NCI-H1436 (cell line): ENCODE data around the gene MCTP2.

ENCODE experiments used
- DNase-seq: peaks from one replicate; lab custom pipeline; 2025; lab: John Stamatoyannopoulos, UW

MCTP2 gene

DNA sequence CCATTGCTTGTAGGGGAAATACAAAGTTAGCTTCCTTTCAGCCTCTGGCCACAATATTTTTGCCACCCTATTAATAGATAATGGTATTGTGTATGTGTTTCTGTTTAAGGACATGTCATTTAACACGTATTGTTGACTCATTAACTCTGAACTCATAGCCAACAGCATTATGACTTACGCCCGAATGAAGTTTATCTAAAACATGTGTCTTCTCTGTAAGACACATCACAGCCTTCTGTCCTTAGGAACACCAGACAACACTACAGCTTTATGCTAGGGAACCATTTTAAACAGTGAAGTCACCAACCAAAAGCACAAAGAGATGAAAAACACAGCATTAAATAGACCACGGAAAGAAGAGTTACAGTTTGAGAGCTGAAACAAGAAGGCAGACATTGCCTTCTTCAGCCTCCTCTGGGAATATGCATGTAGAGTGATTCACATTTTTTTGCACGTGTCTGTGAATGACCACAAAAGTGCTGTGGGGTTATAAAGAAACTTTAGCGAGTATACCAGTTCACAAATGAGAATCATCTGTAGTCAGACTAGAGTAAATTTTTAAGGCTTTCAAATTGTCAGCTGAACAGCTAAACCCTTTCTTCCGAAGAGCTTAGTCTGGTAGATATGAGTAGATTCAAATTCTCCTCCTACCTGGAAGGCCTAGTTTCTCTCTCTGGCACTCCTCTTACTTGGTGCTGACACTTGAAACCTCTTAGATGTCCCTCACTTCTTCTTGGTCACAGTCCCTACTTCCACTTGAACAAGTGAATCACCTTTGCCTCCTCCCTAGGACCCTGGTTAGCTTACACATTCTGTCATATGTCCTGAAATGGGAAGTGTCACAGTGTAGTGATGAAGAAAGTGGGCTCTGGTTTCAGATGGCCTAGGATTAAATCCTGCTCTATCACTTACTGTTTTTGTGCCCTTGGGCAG lies 32.2 kb downstream of the MCTP2 start:
- DNase-seq: no peak

DNA sequence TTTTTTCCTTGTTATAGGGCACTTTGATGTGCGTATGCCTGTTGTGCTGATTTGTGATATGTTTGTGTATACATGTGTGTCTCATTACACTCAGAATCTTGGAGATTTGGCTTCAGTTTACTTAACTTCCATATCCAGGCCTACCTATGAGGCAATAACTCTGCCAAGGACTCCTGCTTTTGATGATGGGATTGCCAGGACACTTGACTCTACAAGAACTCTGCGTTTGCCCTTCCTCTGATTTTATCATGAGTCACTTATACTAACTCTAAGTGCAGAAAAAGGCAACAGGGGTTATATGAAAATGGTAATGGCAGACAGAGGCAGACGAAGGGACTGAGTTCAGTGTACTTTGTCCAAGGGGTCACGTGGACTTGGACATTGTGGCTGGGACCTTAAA lies 33.6 kb downstream of the MCTP2 start:
- no peak for DNase-seq

DNA sequence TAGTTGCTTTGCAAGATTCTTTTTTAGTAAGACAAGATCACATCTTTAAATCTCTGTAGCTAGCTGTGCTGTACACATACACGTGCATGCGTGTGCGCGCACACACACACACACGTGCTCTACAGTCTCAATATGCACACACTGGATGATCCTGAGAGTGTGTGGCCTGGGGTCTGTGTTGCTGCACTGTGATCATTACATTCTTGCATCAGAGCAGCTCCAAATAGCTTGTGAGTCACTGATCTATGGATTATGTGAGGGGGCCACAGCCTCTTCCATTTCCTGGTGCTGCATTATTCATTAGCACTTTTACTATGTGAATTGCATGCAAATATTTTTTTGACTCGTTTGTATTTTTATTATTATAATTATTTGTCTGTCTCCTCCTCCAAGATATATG lies 34.6 kb downstream of the MCTP2 start:
- DNase-seq: no peak

DNA sequence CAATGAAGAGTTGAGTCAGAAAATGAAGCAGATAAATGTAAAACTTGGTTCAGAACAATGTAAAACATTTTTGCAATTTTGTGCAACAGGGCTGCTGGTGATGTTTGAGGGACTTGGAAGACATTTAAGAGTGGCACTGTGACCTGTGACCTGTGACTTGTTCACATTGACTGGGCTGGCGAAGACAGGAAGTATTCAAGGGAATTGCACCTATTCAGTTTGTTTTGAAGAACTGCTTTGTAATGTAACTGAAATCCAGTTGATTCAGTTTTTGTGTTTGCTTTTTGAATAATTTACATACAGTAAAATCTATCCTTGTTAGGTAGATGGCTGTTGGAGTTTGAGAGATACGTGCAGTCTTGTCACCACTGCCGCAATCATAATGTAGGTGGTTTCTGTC lies 35.4 kb downstream of the MCTP2 start:
- no peak for DNase-seq

DNA sequence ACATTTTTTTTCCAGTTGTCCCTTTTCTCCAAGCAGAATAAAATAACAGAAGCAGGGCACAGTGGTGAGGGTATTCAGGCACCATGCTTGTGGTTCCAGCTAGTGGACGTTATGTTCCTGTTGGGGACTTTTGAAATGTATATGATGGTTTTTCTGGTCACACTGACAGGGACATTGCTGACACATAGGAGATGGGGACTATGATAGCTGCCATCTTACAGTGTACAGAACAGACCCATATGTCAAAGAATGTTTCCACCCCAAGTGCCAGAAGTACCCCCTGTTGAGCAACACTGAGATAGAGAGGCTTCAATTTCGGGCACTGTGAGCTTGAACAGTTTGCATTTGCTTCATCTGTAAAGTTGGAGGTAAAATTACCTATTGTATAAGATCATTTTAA lies 38.6 kb downstream of the MCTP2 start:
- DNase-seq: no peak

DNA sequence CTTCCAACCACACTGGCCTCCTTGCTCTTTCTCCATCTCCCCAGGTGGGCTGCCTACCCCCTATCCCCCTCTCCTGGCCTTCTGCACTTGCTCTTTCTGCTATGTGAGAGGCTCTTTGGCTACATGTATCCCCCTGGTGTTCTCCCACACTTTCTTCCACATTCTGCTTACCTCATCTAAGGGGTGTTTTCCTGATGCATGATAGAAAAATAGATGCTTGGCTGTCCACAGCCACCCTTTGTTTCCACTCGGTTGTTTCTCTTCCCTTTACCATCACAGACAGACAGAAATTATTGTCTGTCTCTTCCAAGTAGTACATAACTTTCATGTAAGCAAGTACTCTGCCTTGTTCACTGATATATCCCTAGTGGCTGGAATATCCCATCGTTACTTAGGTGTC lies 39.2 kb downstream of the MCTP2 start:
- DNase-seq: no peak

DNA sequence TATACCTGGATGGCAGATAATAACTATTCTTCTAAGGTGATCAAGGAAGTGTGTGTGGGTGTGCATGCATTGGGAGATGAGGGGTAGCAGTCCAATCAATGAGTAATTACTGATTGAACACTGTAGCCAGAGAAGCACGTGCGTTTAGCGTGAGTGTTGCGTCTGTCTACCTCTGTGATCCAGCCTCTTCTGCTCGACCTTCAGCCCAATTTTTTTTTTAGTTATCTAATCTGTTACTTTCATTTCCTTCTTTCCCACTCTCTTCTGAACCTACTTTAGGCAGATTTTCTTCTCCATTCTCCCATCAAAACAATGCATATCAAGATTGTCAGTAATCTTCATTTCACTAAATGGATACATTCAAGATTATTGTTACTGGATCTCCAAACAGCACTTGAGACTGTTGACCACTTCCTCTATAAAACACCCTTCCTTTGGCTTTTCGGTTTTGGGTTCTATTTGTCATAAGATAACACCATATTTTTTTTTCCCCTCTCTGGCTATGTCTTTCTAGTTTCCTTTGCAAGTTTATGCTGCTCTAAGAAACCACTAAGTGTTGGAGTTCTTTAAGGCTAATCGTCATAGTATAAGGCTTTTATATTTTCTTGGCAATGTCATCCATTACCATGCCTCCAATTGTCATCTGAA lies 41.0 kb downstream of the MCTP2 start:
- no peak for DNase-seq

DNA sequence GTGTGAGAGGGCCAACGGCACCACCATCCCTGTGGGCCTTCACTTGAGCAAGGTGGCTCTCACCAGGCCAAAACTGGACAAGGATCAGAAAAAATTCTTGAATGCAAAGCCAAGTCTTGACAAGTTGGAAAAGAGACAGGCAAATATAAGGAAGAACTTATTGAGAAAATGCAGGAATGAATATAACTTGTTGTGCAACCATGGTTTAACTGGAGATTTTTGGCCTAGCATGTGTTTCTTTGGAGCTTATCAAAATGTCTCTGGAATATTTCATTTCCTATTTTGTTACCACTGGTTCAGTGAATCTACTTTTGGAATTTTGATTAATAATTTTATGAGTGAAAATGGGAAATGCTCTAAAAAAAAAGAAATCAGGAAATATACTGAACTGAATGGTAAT lies 42.5 kb downstream of the MCTP2 start:
- no peak for DNase-seq

DNA sequence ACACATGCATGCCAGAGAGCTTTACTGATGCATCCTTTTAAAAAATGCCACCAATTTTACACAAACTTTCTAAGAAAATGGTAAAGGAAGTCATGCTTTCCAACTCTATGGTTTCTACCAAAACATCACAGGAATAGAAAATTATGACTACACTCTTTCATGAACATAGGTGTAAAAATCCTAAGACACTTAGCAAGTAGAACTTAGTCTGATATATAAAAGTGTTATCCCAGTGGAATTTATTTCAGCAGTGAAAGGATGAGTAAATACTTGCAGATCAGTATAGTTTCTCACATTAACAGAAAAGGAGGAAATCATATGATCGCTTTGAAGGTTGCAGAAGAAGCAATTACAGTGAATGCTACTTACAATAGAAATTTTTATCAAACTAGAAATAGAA lies 43.4 kb downstream of the MCTP2 start:
- DNase-seq: no peak

DNA sequence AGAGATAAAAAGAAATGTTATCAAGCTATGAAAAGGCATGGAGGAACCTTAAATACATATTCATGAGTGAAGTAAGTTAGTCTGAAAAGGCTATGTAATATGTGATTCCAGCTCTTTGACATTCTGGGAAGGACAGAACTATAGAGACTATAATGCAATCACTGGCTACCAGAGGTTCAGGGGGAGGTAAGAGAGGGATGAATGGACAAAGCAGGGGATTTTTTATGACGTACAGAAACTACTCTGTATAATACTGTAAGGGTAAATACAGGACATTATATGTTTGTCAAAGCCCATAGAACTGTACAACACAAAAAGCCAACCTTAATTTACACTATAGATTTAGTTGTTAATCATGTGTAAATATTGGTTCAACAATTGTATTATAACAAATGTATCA lies 46.1 kb downstream of the MCTP2 start:
- DNase-seq: no peak

DNA sequence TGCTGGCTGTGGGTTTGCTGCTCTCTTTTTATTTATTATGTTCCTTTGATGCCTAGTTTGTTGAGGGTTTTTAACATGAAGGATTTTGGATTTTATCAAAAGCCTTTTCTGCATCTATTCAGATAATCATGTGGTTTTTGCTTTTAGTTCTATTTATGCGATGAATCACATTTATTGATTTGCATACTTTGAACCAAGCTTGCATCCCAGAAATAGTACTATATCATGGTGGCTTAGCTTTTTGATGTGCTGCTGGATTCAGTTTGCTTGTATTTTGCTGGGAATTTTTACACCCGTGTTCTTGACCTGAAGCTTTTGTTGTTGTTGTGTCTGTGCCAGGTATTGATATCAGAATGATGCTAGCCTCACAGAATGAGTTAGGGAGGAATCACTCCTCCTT lies 48.4 kb downstream of the MCTP2 start:
- DNase-seq: no peak

DNA sequence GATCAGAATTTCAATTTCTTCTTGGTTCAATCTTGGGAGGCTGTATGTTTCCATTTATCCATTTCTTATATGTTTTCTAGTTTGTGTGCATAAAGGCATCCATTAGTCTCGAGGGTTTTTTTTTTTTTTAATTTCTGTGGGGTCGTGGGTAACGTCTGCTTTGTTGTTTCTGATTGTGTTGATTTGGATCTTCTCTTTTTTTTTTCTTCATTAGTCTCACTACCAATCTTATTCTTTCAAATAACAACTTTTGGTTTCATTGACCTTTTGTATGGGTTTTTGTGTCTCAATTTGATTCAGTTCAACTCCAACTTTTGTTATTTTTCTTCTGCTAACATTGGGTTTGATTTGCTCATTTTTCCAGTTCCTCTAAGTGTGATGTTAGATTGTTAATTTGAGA lies 48.9 kb downstream of the MCTP2 start:
- no peak for DNase-seq

DNA sequence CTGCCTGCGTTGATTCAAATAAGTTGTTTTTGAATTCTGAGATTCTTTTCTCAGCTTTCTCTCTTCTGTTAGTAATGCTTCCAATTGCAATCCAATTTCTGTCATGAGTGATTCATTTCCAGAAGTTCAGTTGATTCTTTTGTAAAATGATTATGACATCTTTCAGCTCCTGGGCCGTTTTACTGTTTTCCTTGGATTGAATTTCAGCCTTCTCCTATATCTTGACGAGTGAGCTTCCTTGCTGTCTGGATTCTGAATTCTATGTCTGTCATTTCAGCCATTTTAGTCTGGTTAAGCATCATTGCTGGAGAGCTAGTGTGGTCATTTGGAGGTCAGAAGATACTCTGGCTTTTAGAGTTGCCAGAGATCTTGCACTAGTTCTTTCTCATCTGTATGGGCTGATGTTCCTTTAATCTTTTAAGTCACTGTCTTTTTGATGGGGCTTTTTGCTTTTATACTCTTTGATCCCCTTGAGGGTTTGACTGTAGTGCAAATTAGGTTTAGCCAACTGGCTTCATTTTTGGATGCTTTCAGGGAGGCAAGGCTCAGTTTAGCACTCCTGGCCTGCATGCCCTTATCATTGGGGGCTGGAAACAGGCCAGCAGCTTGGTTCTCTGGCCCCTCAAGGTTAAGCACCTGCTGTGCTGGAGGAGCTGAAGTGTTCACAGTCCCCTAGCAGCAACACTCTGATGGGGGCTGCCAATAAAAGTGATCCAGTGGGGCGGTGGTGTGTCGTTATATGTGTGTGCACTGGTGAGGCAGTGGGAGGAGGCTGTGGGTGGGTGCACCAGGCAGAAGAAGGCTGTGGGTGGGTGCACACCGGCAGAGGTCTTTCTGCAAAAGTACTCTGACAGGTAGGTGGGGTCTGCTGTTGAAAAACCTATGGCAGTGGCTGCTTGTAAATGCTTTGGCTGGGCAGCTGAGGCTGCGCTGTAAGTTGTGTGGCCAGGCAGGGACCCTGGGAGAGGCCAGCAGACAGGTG lies 51.2 kb downstream of the MCTP2 start:
- no peak for DNase-seq

DNA sequence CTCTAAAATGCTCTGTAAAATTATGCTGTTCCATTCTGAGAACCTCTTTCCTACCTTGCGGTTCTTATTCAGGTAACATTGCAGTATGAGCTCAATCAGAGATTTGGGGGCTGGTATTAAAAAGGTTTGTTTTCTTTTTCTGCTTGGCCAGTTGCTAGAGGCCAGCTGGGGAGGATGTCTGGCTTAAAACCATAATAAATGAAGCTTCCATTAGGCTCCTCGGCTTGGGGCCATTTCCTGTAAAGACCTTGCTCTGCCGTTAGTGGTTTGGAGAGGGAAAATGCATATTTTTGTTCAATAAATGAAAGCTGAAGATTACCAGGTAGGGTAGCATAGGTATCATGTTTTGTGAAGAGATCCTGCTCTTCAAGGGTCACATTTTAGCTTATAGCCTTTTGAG lies 55.2 kb downstream of the MCTP2 start:
- no peak for DNase-seq

DNA sequence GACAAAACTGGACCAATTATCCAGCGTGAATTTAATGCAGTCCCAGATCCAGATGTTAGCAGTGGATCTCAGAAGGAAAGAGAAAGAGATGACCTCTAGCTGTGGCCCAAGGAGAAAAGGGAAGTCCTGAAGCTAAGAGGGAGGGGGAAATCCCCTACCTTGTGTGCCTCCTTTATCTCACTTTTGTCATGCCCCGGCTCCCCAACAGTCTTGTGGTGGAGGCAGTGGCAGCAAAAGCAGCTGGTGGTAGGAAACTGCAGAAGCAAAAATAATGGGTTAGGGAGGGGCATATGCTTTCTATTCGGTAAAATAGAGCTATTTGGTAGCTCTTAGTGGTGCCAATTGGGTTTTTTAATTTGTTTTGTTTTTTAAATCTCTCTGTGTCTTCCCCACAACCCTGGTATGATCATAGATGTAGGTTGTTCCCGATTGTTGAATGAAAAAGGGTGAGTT lies 56.5 kb downstream of the MCTP2 start:
- DNase-seq: no peak

DNA sequence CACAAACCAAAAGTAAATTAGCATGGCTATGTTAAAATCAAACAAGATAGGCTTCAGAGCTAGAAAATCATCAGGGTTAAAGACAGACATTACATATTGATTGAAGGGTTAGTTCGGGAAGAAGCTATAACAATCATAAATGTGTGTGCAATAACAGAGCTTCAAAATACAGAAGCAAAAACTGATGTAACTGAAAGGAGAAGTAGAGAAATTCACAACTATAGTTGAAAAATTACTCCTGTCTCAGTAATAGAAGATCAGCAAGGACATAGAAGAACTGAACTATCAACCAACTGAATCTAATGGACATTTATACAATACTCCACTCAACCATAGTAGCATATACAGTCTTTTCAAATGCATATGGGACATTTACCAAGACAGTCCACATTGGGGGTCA lies 59.4 kb downstream of the MCTP2 start:
- DNase-seq: no peak

DNA sequence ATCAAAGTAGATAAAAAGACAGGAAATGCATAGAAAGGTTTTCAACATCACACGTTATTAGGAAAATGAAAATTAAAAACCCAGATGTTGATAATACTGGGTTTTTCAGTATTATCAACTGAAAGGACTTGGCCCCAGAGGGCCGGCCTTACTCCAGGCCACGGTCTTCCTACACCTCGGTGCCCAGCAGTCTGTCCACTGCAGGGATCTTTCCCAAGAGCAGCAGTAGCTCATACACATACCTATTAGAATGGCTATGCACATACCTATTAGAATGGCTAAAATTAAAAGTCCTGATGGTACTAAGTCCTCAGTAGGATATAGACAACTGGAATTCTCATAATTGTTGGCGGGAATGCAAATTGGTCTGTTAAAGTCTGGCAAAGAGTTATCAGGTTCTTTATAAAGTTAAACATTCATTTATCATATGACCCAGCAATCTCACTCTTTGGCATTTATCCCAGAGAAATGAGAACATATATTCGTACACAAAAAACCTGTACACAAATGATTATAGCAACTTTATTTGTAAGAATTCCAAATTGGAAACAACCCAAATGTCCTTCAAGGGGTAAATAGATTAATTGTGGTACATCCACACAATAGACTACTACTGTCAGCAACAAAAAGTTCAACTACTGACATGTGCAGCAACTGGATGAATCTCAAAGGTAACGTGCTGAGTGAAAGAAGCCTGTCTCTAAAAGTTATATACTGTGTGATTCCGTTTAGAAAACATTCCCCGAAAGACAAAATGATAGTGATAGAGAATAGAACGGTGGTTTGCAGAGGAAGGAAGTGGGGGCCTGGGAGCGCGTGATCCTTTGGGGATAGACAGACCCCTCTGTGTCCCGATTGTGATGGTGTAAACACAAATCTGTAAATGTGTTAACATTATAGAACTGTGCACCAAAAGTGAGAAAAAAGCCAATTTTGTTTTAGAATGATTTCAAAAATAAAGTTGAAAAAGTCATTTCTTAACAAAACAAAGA lies 62.3 kb downstream of the MCTP2 start:
- DNase-seq: no peak

DNA sequence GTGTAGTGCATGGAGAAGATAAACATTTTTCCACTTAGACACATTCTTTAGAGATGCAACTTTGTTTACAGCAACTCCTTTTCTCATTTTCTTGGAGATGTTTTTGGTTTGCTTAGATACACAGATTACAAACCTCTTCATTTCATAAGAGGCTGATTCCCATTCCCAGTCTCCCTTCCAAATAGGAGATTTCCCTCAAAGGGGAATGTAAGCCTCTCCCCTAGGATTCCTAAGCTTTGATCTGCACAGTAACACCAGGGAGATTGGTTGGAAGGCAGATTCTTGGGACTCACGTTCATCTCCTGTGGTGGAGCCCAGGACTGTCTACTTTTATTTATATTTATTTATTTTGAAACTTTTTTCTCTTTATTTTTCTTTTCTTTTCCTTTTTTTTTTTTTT lies 63.2 kb downstream of the MCTP2 start:
- DNase-seq: no peak

DNA sequence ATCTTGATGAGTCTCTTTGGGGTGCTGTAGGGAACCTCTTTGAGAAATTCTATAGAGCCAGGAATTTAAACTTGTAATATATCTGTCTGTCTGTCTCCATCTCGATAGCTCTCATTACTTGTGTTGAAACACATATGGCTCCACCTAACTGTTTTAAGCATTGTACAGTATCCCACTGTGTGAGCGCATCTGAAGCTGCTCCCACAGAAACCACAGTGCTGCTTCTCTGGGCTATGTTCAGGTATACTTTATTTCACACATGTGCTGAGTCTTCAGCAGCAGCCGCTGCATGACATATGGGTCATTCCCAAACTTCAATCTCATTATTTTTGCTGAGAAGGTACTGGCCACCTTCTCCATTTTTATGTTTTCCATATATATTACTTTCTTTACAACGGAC lies 63.9 kb downstream of the MCTP2 start:
- DNase-seq: no peak

DNA sequence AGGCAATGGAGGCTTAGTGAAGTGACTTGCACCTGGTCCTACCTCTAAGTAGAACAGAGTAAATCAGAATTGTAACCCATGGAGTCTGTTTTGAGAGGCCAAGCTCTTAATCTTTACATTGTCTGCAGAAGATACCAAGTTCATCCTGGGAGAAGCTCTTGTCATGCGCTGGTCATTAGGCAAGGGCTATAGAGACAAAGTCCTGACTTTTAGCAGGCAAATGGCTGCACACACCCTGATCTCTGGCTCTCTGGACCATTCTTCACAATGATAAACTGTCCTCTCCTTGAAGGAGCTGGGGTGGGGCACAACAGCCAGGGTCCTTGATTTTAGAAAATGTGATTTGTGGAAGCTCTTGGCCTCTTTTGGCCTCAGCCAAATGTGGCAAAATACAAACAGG lies 65.4 kb downstream of the MCTP2 start:
- no peak for DNase-seq

DNA sequence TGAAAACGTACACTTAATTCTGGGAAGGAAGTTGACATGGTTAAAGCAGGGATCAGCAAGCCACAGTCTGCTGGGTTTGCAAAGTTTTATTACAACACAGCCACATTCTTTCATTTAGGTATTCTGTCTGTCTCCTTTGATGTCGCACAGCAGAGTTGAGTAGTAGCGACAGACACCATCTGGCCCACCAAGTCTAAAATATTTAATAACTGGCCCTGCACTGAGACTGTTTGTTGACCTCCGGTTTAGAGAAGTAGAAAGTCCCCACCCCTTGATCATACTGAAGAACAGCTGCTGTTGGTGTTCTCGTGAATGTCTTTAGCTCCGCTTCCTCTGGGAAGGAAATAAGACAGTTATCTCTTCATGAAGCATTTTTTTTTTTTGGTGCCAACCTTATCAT lies 66.2 kb downstream of the MCTP2 start:
- no peak for DNase-seq
